T1000 (cell line): ENCODE data around the gene PIM2.
A peak's percentile ranks its signal among the peaks of the same experiment; 100 is the strongest.
"Not testable (repeated sequence)": the region's sequence is repeated elsewhere in the genome, so short reads cannot be mapped to it uniquely, and the experiment has no call there.

Experiments
- DNase-seq: peaks from one replicate; lab custom pipeline; 2025; ENCODE audit warnings: mixed read lengths; lab: John Stamatoyannopoulos, UW

PIM2 gene

DNA sequence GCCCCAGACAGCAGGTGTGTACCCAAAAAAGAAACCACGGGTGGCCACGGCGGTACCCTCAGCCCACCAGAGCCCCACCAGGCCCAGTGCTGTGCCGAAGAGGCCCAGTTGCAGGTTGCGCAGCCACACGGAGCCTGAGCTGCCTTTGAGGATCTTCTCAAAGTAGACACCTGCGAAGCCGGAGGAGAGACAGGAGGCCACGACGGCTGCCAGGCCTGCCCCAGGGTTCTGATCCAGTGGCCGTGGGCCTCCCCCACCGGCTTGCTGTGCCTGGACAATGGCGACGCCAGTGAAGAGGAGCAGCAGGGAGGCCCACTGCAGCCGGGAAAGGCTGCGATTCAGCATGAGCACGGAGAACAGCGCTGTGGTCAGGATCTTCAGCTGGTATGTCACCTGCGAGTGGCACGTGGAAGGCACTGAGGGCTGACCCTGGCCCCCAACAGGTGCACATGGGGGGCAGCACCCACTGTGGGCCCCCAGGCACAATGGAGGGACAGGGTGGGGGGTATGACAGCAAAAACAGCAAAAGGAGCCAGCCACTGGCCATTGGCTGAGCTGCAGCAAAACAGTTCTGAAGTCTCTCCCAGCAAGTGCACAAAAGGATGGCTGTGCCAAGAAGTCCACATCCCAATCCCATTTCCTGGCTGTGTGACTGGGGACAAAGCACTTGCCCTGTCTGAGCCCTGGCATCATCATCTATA is 13.6 kb downstream of the PIM2 start:
- DNase-seq, result no peak

DNA sequence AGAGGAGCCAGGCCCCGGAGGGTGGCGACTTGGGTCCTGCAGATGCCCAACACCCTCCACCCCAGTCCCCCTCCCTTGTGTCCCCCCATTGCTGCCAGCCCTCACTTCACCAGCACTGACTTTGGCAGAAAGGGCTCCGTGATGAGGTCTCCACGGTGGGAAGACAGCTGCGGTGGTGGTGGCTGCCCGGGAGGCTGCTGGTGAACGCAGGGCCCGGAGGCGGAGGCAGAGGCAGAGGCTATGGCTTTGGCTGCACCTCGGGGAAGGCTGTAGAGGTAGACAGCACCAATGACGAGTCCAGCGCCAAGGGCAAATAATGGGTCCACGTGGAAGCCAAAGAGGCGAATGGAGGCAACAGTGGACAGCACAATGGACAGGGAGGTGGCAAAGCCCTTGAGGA is 14.2 kb downstream of the PIM2 start:
- no peak for DNase-seq

DNA sequence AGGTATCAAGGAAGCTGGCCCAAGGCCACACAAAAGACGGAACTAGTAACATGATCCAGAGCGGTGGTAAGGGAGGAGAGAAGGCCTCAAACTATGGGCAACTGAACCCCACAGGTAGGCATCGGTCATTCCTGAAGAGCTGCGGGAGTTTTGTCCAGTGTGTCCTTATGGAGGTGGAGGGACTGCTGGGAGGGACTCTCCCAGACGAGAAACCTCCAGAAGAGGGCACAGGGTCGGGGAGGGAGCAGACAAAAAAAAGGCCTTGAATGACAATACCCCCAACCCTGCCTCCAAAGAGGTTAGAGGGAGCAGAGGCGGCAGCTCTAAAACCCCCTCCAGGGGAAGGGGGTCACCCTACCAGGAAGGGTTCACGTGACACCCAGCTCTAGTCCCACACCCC is 14.6 kb downstream of the PIM2 start:
- no peak for DNase-seq

DNA sequence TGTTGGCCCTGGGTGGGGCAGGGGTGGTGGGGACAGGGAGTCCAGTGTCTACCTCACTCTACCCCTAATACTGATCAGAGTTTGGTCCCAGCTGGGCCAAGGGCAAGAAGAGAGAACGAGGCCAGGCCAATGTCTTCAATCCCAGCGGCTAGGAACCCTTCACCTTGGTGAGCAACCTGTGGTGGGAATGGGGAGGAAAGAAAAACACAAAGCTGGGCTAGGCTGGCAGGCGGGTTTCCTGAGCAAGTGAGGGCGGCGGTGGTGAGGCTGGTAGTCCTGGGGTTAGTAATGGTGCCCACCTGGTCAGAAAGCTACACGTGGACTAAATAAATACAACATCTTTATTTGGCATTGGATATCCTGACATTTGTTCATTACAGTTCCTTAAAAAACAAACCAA is 15.5 kb downstream of the PIM2 start:
- DNase-seq, result no peak

DNA sequence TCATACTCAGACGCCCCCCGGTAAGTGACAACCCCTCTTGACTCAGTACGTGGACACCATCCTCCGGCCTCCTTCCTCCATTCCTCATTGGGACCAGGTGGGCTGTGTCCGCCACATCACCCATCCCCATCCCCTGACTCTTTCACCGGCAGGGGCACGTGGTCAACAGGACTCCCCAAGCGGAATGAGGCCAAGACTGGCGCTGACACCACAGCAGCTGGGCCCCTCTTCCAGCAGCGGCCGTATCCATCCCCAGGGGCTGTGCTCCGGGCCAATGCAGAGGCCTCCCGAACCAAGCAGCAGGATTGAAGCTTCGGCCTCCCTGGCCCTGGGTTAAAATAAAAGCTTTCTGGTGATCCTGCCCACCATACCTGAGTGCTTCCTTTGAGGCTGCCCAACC is 16.0 kb downstream of the PIM2 start:
- no peak for DNase-seq

DNA sequence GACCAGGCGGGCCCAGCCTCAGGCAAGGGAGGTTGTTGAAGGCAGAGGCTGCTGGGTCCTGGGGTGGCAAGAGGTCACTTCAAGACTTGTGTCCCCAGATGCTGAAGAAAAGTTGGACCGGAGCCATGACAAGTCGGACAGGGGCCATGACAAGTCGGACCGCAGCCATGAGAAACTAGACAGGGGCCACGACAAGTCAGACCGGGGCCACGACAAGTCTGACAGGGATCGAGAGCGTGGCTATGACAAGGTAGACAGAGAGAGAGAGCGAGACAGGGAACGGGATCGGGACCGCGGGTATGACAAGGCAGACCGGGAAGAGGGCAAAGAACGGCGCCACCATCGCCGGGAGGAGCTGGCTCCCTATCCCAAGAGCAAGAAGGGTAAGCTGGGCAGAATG is 16.7 kb downstream of the PIM2 start:
- DNase-seq, result no peak

DNA sequence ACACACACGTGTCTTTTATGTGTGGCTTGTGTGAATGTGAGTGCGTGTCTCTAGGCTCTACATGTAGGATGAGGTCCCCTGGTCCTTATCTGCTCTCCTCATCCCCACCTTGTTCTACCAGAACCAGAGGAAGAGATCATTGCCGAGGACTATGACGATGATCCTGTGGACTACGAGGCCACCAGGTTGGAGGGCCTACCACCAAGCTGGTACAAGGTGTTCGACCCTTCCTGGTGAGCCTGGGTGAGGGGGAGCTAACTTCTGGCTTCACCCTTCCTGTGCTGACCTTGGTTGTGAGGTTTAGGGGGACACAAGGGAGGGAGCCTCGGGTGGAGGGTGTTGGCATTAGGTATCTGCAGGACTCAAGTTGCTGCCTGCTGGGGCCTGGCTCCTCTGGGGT is 17.8 kb downstream of the PIM2 start:
- no peak for DNase-seq

DNA sequence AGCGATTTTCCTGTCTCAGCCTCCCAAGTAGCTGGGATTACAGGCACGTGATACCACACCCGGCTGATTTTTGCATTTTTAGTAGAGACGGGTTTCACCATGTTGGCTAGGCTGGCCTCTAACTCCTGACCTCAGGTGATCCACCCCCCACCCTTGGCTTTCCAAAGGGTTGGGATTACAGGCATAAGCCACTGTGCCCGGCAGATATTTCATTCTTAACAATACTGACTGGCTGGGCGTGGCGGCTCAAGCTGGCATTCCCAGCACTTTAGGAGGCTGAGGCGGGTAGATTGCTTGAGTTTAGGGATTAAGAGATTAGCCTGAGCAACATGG is 19.8 kb downstream of the PIM2 start:
- DNase-seq, result no peak

DNA sequence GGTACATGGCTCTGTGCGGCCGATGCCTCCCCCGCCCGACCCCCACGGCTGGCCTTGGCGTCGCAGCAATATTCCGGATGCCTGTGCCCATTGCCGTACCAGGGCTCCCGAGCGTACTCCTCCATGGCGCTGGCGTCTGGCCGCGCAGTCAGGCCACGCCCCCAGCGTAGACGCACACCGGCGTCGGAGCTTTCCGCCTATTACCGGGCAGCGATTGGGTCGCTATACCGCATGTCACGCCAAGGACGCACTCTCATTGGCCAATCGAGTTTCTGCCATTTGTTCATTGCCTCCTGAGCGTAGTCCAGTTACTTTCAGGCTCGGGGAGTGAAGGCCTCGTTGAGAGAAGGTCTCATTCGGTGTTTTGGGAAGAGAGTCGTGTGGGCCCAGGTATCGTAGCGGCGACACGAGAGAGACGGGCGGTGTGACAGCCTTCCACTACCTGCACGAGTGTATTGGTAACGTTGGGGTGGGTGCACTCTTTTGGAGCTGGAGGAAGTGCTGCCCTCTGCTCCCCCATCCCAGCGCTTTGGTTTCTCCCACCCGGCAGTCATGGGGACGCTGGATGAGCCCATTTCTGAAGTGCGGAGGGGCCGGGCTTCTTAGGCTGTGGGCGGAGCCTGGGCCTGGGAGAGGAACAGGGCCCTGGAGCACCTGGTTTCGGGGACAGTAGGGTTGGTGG is 21.1 kb downstream of the PIM2 start, which contains the start of the genes PQBP1 and TIMM17B:
Gene PQBP1, plus strand, starts transcription at position 306 of the 682 bp plus-strand sequence. CDS start 580 bp downstream, outside the sequence.
Gene TIMM17B, minus strand, starts transcription at position 144 of the 682 bp plus-strand sequence. Its CDS starts 19 bp downstream, at position 125.
- peak; percentile 91 for DNase-seq

DNA sequence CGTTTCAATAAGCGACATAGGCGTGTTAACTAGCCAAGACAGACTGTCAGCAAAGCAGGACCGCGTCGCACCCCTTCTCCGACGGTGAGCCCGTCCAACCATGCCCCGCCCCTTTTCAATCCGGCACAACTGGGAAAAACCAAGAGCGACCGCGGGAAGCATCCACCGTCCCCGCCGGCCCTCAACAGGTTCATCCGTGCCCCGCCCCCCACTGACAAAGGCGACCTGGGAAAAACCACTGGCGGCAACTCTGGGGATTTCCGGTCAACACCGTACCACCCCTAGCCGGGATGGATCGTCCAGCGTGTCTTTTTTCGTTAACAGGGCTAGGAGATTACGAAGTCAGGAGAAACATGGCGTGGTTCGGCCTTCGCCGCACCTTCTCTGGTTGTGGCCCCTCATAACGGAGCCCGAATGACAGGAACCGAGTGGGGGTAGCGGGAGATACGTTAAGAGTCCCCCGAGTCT is 21.6 kb downstream of the PIM2 start:
- peak; percentile 64 for DNase-seq

DNA sequence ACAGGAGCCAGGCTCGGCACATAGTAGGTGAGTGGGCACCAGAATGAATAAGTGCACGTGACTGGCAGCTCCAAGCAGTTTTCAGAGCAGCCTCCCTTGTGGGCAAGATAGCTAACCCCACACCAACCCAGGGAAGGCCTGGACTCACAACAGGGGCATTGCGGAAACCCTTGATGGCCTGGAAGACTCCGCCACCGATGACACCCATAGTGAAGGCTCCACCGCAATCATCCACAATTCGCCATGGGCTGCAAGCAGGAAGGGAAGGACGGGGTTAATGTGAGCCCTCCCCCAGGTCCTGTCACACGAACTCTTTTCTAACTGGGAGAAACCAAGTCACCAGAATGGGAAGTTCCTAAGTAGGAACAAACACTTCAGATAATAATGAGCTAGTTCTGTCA is 22.2 kb downstream of the PIM2 start:
- DNase-seq, result no peak

DNA sequence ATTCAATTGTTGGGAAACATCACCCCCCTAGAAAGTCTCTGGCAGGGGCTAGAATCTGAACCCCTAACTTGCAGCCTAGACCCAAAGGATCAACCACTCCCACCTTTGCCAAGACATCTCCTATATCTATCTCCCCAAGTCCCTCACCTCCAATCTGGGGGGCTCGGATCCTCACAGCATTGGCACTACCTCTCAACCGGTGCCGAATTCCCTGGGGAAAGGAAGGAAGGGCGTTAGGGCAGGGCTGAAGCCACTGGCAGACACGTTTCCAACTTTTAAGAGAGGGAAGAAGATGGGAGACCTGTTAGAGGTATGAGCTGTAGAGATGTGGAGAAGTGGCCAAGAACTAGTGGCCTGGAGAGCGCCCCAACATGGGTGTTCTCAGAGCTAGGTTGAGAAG is 23.9 kb downstream of the PIM2 start:
- DNase-seq, result no peak

DNA sequence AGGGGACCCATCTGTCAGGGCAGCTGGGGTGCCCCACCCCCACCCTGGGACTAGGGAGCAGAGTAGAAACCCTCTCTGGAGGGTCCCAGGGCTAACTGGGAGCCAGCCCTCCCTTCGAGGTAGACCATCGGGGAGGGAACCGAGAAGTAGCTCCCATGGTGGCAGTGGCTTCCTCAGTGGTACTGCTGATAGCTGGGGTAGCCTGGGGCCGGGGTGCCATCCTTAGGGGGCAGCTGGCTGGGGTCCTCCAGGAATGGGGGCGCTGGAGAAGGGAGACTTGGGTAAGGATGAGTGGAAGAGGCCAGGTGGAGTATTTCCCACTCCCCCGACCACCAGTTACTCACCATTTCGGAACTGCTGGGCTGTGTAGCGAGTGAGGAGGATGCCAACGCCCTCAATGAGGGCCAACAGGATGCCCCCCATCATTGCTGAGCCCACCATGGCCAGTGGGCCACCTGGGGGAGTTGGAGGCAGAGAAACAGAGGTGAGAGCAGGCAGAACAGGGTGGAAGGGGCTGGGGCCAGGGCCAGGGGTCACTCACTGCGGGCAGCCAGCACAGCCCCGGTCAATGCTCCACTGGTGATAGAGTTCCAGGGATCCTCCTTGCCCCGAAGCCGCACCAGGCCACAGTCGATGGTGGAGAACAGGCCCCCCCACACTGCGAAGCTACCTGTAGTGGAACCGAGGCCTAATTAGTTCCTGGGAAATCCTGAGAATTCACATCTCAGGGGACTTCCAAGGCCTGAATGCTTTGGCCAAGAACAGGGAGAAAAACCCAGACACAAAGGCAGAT is 25.1 kb downstream of the PIM2 start:
- no peak for DNase-seq

DNA sequence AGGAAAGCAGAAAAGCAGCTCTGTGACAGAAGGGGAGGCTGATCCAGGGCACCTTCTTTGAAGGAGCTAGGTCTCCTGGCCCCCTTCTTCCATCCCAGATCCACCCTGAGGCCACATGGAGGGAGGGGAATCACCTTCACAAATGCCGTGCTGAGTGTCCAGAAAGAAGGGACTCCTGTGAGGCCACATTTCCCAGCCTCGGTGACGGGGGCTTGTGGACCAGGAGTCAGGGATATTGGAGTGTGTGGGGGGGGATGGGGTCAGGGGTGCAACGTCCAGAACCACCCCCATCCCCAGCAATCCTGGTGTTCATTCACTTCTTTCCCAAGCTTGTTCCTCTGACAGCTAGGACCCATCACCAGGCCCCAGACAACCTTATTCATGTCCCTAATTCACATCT is 25.9 kb downstream of the PIM2 start:
- DNase-seq, result no peak

DNA sequence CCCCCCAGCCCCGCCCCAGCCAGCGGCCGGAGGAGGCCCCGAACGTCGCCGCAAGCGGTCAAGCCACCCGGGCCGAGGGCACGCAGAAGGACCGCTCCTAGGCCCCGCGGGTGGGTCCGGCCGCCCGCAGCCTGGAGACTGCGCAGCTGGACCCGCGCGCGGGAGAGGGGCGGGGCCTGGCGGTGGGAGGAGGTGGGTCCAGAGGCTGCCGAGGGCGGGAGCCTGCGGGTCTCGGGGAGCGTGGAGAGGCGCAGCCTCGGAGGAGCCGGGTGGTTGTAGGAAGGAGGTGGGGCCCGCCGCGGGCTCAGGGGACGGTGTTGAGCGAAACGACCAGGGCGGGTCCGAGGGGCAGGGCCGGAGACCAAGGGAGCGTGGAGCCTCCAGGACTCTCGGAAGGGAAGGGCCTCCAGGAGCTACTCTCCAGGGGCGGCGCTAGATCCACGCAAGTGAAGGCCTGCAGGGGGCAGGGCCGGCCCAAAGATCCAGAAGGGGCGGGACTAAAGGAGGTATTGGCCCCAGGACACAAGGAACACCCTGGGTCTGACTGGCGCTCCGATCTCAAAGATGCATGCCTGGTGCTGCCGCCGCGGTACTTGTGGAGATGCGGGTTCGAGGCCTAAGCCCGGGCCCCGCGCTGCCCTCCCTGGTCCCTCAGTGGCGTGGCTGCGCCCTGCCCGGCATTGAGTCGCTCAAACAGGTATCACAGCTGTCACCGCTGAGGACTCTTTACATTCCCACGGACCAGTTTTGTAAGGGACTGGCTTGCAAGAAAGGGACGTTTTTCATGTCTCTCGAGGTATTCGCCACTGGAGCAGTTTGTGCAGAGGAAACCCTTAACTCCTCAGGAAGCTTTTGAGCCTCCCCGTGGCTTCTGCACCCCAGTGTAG is 27.2 kb downstream of the PIM2 start:
- DNase-seq, result peak; percentile 92

DNA sequence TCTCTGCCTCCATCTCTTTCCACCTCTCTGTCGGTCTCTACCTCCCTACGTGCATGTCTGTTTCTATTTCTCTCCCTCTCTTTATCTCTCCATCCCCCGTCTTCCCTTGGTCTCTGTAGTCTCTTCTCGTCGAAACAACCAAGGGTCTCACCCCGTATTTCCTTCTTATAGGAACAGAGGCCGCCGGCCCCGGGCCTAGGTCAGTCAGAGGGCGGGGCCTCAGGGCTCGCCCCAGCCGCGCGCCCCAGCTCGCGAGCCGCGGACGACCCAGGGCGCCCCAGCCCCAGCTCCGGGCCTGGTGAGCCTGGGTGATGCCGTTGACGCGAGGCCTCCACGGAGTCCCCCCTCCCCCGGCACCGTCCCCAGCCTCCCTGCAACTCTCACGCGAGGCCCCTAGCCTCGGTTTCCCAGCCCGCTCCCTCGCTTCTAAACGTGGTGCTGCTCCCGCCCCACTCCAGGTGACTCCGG is 27.9 kb downstream of the PIM2 start:
- no peak for DNase-seq

DNA sequence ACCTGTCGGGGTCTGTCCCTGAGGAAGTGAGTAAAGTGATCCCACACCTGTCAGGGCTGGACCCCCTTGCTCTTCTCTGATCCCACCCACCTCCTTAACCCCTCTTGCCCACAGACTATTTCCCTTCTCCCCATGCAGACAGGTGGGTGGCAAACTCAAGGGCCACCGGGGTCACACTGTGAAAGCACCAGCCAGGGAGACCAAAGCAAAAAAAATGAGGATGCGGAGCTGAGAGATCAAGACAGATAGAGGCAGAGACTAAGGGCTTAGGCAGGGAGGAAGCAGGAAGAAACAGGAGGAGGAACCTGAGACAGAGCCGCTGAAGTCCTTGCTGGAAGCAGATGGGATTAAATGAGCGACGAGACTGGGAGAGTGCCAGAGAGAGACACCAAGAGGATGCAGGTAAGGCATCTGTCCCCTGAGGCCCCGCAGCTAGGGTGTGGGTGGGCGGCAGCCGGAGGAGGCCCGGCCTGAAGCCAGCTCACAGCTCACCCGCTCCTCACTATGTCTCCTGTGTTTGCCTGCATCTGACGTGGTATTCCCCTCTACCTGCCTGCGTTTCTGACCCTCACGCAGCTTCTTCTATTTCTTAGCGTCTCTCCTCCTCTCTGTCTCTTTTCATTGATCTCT is 28.4 kb downstream of the PIM2 start:
- no peak for DNase-seq

DNA sequence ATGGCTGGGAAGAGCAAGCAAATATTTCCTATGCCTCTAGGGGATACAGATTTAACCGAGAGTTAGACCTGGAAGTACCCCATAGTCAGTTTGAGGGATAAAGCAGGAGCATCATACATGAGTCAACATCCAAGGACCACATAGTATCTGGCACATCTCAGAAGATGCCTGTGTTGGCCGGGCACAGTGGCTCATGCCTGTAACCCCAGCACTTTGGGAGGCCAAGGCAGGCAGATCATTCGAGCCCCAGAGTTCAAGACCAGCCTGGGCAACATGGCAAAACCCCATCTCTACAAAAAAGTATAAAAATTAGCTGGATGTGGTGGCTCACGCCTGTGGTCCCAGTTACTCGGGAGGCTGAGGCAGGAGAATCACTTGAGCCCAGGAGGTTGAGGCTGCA is 32.2 kb downstream of the PIM2 start:
- not testable (repeated sequence) for DNase-seq

DNA sequence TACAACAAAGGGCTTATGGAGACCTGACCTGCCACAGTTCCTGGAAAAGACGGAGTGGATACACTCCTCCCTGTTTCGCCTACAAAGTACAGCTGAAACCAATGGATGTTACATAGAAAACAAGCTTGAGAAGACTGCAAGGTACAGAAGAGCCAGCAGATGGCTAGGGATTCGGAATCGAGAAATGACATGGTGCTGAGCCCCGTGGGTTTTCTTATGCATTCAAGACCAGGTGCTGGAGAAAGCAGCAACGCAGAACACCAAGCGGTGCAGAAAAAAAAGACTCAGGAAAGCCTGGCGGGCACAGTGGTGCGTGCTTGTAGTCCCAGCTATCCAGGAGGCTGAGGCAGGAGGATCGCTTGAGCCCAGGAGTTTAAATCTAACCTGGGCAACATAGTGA is 35.1 kb downstream of the PIM2 start:
- no peak for DNase-seq

DNA sequence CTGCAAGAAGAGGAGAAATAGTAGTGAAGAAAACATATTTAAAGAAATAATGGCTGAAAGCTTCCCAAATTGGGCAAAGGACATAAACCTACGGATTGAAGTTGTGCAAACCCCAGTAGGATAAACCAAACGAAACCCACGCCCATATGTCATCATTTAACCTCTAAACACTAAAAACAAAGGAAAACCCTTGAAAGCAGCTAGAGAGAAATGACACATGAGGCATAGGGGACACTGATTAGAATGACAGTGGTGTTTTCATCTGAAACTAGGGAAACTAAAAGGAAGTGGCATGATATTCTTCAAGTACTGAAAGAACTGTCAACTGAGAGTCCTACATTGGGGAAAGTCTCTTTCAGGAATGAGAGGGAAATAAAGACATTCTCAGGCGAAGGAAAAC is 41.9 kb downstream of the PIM2 start:
- not testable (repeated sequence) for DNase-seq

DNA sequence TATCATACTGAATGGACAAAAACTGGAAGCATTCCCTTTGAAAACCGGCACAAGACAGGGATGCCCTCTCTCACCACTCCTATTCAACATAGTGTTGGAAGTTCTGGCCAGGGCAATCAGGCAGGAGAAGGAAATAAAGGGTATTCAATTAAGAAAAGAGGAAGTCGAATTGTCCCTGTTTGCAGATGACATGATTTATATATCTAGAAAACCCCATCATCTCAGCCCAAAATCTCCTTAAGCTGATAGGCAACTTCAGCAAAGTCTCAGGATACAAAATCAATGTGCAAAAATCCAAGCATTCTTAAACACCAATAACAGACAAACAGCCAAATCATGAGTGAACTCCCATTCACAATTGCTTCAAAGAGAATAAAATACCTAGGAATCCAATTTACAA is 46.8 kb downstream of the PIM2 start:
- DNase-seq, result not testable (repeated sequence)
